Tibial artery (tissue), 4 donors: ENCODE data around the gene TENM3.

Experiments used
- DNase-seq, 2 donors: peaks; one replicate each; pipeline ENCODE4 v3.0.0-alpha.2; 2019
- H3K27ac ChIP-seq, 2 donors: fragments of 200-600 bp; sonication (generic) in 1 of 2; 1 replicate in 1 of 2; 2 replicates in 1 of 2; pipeline ENCODE4 v1.5.1; 2018 to 2019; ENCODE audit warnings: mild to moderate bottlenecking in 1 of 2
- H3K27me3 ChIP-seq, 2 donors: fragments of 200-600 bp; sonication (generic) in 1 of 2; one replicate each; pipeline versions ENCODE4 v1.5.1 to v1.6.0; 2016 to 2019
- H3K36me3 ChIP-seq, 3 donors: fragments of 200-600 bp; sonication (generic) in 2 of 3; one replicate each; pipeline ENCODE4 v1.5.1; 2016 to 2019; ENCODE audit warnings: mild to moderate bottlenecking in 2 of 3
- H3K4me1 ChIP-seq, 4 donors: fragments of 200-600 bp; sonication (generic) in 2 of 4; 1 replicate in 3 of 4; 2 replicates in 1 of 4; pipeline ENCODE4 v1.5.1; 2016 to 2019
- H3K4me3 ChIP-seq, 2 donors: fragments of 200-600 bp; sonication (generic) in 1 of 2; 1 replicate in 1 of 2; 2 replicates in 1 of 2; pipeline ENCODE4 v1.5.1; 2018 to 2019; ENCODE audit warnings: mild to moderate bottlenecking in 2 of 2
- H3K9me3 ChIP-seq, 3 donors: fragments of 200-600 bp; sonication (generic) in 1 of 3; one replicate each; pipeline ENCODE4 v1.5.1; 2016 to 2019
- intact Hi-C: fragments of 100-400 bp; cut with DNase I; formaldehyde crosslinking; loops from one replicate; pipeline ENCODE4 v1.15.0; 2023; ENCODE audit warnings: low total_unique reads
- TF ChIP-seq, protein P1 (sequence below), 2 experiments: fragments of 200-600 bp in 1 of 2; fragments of 450-650 bp in 1 of 2; IDR thresholded peaks; one replicate each; pipeline ENCODE4 v1.5.1; 2017 to 2019; ENCODE audit warnings: antibody characterized with exemption in 2 of 2, mild to moderate bottlenecking in 1 of 2, moderate library complexity in 1 of 2

TENM3 gene

DNA sequence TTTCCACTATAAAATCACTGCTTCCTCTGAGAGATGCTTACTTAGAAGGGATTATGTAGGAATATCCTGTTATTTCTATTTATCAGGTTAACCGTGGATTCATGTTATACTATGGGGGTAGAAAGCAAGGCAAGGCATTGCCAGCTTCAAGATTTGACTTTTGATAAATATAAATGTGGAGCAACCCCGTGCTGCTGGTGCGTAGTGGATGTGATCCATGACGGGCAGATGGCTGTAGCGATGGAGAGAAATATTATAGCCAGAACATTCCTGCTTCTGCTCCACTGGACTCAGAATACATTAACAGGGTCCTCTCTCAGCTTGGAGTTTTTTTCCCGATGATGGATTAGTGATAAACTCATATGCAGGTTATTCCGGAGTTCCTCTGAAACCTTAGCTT is 157.6 kb downstream of the TENM3 start:
- no peak for DNase-seq
- no peak overlapping the region for H3K27ac ChIP-seq
- H3K36me3 ChIP-seq, result no peaks in the 10 kb centered on the region
- TF ChIP-seq, protein P1, sequence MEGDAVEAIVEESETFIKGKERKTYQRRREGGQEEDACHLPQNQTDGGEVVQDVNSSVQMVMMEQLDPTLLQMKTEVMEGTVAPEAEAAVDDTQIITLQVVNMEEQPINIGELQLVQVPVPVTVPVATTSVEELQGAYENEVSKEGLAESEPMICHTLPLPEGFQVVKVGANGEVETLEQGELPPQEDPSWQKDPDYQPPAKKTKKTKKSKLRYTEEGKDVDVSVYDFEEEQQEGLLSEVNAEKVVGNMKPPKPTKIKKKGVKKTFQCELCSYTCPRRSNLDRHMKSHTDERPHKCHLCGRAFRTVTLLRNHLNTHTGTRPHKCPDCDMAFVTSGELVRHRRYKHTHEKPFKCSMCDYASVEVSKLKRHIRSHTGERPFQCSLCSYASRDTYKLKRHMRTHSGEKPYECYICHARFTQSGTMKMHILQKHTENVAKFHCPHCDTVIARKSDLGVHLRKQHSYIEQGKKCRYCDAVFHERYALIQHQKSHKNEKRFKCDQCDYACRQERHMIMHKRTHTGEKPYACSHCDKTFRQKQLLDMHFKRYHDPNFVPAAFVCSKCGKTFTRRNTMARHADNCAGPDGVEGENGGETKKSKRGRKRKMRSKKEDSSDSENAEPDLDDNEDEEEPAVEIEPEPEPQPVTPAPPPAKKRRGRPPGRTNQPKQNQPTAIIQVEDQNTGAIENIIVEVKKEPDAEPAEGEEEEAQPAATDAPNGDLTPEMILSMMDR (IDR thresholded peaks at IDR 0.05), result no peak
- intact Hi-C loops, result no loop called here
- H3K27me3 ChIP-seq, result peaks cover 0 to 10% of the 10 kb centered on the region in 2 donors
- H3K4me1 ChIP-seq, result no peaks in the 10 kb centered on the region
- H3K4me3 ChIP-seq, result no peak overlapping the region
- H3K9me3 ChIP-seq, result no peaks in the 10 kb centered on the region

DNA sequence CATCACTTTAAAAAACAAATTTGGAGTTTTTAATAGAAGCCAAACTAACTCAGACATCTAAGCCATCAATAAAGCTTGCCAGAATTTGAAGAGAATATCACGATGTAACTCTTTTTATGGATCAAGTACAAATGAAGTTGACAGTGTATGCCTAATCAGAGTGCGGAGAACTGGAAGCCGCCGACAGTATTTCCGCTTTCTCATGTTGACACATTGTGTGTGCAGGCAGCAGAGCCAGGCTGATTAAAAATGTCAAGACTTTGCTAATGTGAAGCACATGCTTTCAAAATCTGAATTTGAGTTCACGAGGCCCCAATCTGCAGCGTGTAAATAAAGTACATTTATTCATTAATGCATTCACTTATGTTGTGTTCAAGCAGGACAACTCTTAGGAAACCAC is 161.2 kb downstream of the TENM3 start:
- Histone ChIP-seq H3K27me3 (peaks cover 0 to 8% of the 10 kb centered on the region in 2 donors), H3K27ac (no peak overlapping the region), H3K4me1 (no peaks in the 10 kb centered on the region), H3K9me3 (no peaks in the 10 kb centered on the region), H3K36me3 (no peaks in the 10 kb centered on the region), H3K4me3 (no peak overlapping the region)
- TF ChIP-seq, protein P1 (IDR thresholded peaks at IDR 0.05), result no peak
- intact Hi-C loops, result no loop called here
- DNase-seq, result no peak

DNA sequence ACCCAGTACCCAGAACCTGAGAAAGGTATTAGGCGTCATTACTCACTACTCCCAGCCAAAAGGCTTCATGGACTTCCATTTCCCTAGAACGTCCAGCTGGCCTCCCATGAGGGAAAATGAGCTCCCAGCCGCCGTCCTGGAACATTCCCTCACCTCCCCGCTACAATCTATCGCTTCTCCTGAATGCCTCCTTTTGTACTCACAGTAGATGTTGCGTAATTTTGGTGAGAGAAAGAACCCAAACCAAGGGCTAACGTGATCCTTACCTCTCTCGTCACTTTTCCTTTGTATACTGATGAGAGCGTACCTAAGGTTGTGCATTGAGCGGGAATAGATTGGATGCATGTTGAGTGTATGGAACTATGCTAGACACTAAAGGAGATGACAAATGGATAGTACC is 161.9 kb downstream of the TENM3 start:
- Histone ChIP-seq H3K4me3 (no peak overlapping the region), H3K27ac (no peak overlapping the region), H3K27me3 (peaks cover 0 to 8% of the 10 kb centered on the region in 2 donors), H3K36me3 (no peaks in the 10 kb centered on the region), H3K4me1 (no peaks in the 10 kb centered on the region), H3K9me3 (no peaks in the 10 kb centered on the region)
- intact Hi-C loops, result no loop called here
- TF ChIP-seq, protein P1 (IDR thresholded peaks at IDR 0.05), result no peak
- no peak for DNase-seq

DNA sequence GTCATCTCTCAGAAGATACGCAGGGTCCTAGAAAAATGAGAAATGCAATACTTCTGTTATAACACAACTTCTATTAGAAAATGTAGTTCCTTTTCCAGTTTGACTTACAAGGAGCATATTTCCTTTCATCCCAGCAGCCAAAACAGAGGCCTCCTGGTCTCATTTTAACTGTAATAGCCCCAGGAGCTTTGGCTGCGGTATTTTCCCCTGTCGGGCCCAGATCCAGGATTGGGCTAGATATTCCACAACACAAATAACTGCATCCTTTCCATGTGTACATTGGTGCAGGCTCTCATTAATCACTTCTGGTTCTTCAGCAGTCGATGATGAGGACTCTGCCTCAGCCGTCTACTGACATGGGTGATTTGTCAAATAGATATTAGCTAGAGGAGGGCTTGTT is 166.1 kb downstream of the TENM3 start:
- H3K9me3 ChIP-seq, result peaks cover 3 to 6% (median 5%) of the 10 kb centered on the region in 3 donors
- H3K36me3 ChIP-seq, result no peaks in the 10 kb centered on the region
- H3K4me3 ChIP-seq, result no peak overlapping the region
- TF ChIP-seq, protein P1 (IDR thresholded peaks at IDR 0.05), result no peak
- H3K4me1 ChIP-seq, result no peaks in the 10 kb centered on the region
- peaks cover 0 to 4% of the 10 kb centered on the region in 2 donors for H3K27me3 ChIP-seq
- intact Hi-C loops, result no loop called here
- no peak for DNase-seq
- H3K27ac ChIP-seq, result no peak overlapping the region

DNA sequence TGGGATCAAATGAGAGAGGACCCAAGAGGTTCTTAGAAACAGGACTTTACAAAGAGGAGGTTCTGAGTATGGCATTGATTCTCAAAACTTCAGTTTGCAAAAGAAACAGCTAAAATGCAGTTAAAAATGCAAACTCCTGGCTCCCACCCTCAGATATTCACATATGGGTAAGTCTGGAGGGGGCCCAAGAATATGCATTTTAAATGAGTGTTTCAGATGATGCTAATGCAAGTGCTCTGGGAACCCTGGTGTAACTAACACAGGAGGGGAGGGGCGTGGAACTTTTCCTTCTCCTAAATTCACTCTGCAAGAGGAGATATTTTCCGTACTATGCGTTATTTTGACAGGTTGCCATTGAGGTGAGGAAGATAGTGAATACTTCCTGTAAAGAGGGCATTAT is 168.2 kb downstream of the TENM3 start:
- Histone ChIP-seq H3K27ac (no peak overlapping the region), H3K4me1 (no peaks in the 10 kb centered on the region), H3K36me3 (no peaks in the 10 kb centered on the region), H3K9me3 (peaks cover 3 to 6% (median 5%) of the 10 kb centered on the region in 3 donors), H3K4me3 (no peak overlapping the region), H3K27me3 (no peaks in the 10 kb centered on the region)
- intact Hi-C loops, result no loop called here
- DNase-seq, result no peak
- TF ChIP-seq, protein P1 (IDR thresholded peaks at IDR 0.05), result no peak

DNA sequence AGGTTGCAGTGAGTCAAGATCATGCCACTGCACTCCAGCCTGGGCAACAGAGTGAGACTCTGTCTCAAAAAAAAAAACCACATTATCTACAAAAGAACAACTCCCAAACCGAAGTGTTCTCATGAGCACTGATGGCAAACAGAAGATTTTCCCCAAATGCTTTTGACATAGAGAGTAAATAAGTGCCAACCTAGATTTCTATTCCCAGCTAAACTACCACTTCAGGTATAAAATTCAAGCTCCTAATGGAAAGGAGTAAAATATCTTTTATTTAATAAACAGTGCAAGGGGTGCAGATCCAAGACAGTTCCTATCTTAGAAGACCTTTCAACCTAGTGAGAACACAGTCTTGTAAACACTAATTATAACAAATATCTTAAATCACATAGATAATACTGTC is 170.3 kb downstream of the TENM3 start:
- intact Hi-C loops, result no loop called here
- DNase-seq, result no peak
- H3K9me3 ChIP-seq, result peaks cover 3 to 6% (median 5%) of the 10 kb centered on the region in 3 donors
- H3K27me3 ChIP-seq, result no peaks in the 10 kb centered on the region
- no peak overlapping the region for H3K27ac ChIP-seq
- no peaks in the 10 kb centered on the region for H3K4me1 ChIP-seq
- H3K36me3 ChIP-seq, result no peaks in the 10 kb centered on the region
- no peak overlapping the region for H3K4me3 ChIP-seq
- TF ChIP-seq, protein P1 (IDR thresholded peaks at IDR 0.05), result no peak
